ENCODE data around the gene NSG1.

DNA sequence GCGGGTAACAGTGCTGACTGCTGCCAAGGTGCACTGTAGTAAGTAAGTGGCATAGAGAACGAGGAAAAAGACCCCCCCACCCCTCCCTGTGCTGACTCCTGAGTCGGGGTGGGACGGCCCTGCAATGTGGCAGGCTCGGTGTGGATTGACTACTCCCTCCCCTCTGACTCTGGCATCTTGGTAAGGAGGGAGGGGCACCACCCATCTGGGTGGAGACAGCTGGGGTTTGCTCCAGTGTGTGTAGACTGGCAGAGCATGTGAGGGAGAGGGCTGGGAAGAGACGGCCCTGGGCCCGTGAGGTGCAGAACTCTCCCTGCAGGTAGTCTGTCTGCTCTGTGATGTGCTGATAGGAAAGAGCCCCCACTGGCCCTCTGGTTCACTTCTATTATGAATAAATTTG, 31.0 kb downstream of the NSG1 start:
- TF ChIP-seq, protein P1, sequence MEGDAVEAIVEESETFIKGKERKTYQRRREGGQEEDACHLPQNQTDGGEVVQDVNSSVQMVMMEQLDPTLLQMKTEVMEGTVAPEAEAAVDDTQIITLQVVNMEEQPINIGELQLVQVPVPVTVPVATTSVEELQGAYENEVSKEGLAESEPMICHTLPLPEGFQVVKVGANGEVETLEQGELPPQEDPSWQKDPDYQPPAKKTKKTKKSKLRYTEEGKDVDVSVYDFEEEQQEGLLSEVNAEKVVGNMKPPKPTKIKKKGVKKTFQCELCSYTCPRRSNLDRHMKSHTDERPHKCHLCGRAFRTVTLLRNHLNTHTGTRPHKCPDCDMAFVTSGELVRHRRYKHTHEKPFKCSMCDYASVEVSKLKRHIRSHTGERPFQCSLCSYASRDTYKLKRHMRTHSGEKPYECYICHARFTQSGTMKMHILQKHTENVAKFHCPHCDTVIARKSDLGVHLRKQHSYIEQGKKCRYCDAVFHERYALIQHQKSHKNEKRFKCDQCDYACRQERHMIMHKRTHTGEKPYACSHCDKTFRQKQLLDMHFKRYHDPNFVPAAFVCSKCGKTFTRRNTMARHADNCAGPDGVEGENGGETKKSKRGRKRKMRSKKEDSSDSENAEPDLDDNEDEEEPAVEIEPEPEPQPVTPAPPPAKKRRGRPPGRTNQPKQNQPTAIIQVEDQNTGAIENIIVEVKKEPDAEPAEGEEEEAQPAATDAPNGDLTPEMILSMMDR (IDR thresholded peaks at IDR 0.05; ENCODE audit: low read length): no peak
- no peak for TF ChIP-seq EZH2phosphoT487 (IDR thresholded peaks at IDR 0.05; ENCODE audit: low read length)
- no peak for TF ChIP-seq EZH2 (optimal IDR thresholded peaks at IDR 0.05; ENCODE audit: low read depth, low read length)

Measured in MM.1S (cell line).